HFFc6 (cell line): Measurements from ENCODE around the gene INTS6. TPM values are rescaled to one million over a fixed set of nuclear protein-coding genes. Genes with fewer than 3 reads are reported as not detected.

Experiments used
- DNase-seq: peaks from one replicate; pipeline ENCODE4 v3.0.0-alpha.2; 2018
- H3K27ac Mint-ChIP-seq: 2 replicates; pipeline ENCODE4 v1.8.0; 2020; ENCODE audit warnings: mild to moderate bottlenecking, mixed read lengths
- H3K27me3 Mint-ChIP-seq: 2 replicates; pipeline ENCODE4 v1.8.0; 2021; ENCODE audit warnings: mild to moderate bottlenecking, moderate library complexity, mixed read lengths; ENCODE audit not compliant: insufficient read depth
- H3K36me3 Mint-ChIP-seq: 2 replicates; pipeline ENCODE4 v1.8.0; 2021; ENCODE audit warnings: low read depth, mixed read lengths
- H3K4me1 Mint-ChIP-seq: 2 replicates; pipeline ENCODE4 v1.8.0; 2020; ENCODE audit warnings: low read depth, mixed read lengths
- H3K4me3 Mint-ChIP-seq: 2 replicates; pipeline ENCODE4 v1.8.0; 2020; ENCODE audit warnings: mild to moderate bottlenecking, moderate library complexity, mixed read lengths
- H3K9me3 Mint-ChIP-seq: 2 replicates; pipeline ENCODE4 v1.8.0; 2020; ENCODE audit warnings: mild to moderate bottlenecking, mixed read lengths
- CTCF ChIP-seq: fragments of 200-600 bp; sonication (generic); IDR thresholded peaks from 2 replicates; pipeline ENCODE4 v1.5.0; 2021; ENCODE audit warnings: antibody characterized with exemption, mild to moderate bottlenecking
- total RNA-seq, 6 experiments: library from RNA; stranded (reverse); fragmentation: NEBNext Ultra II Directional; extraction: Animal tissue kit (Norgen Biotek cat#: 25700); gene quantifications; 2 replicates in 1 of 6; 3 replicates in 5 of 6; pipeline ENCODE4 v1.2.3, GENCODE V29; 2021

Gene INTS6
- total RNA-seq, 6 experiments from 2014 or later = 32.4 to 38.6 (median 33.5) TPM

DNA sequence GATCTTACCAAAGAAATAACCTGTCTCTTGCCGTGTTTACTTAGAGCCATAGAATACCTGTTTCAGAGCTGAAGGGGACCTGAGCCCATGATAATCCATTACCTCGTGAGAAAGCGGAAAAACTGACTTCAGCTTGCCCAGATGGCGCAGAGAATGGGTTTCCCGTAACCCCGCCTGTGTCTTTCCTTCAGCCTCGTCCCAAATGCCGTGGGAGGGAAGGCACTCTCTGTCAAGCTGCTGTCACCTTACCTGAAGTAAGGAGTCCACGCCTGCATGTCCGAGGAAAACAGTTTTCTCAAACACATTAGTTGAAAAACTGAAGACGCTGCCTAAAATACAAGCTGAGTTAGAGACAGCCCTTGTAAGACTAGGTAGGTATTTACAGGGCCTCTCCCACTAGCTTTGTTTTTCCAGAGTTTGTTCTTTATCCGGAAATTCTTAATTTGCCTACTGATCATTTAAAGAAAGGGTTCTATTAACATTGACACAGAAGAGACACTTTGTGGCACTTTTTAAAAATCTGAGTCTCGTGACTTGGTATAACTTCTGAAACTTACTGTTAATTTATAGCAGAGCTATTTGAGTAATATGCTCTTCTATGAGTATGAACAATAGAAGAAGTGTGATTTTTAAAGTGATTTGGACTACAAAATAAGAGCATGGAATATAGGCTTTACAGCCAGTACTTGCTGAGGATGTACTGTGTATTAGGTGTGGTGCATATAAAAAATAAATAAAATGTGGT, 1.3 kb upstream of the INTS6 start:
- H3K27ac Mint-ChIP-seq = peak overlapping the region; percentile 97
- H3K9me3 Mint-ChIP-seq = peaks cover 3% of the 10 kb centered on the region; the same call in 1 of the 2 replicates
- H3K27me3 Mint-ChIP-seq = peaks cover 1% of the 10 kb centered on the region; the same call in 1 of the 2 replicates
- DNase-seq = no peak
- H3K4me3 Mint-ChIP-seq = peak overlapping the region; percentile 94
- H3K36me3 Mint-ChIP-seq = peaks cover 35% of the 10 kb centered on the region
- peaks cover 36% of the 10 kb centered on the region for H3K4me1 Mint-ChIP-seq
- TF ChIP-seq CTCF = no peak

- Mint-ChIP-seq H3K27ac (peak overlapping the region; percentile 97), H3K4me1 (peaks cover 42% of the 10 kb centered on the region), H3K36me3 (peaks cover 36% of the 10 kb centered on the region), H3K27me3 (peaks cover 1% of the 10 kb centered on the region; the same call in 1 of the 2 replicates), H3K4me3 (peak overlapping the region; percentile 94), H3K9me3 (peaks cover 3% of the 10 kb centered on the region; the same call in 1 of the 2 replicates)
- TF ChIP-seq CTCF = no peak
- DNase-seq = no peak
Observed at GRCh38 chr13:51453207-51453958, 547 bp upstream of the INTS6 start.

GRCh38 chr13:51451467-51452360, 1.1 kb downstream of the INTS6 start:
- peak; percentile 63 for DNase-seq
- peaks cover 42% of the 10 kb centered on the region for H3K4me1 Mint-ChIP-seq
- H3K9me3 Mint-ChIP-seq = peaks cover 3% of the 10 kb centered on the region; the same call in 1 of the 2 replicates
- H3K4me3 Mint-ChIP-seq = peak overlapping the region; percentile 94
- peaks cover 30% of the 10 kb centered on the region for H3K36me3 Mint-ChIP-seq
- peak overlapping the region; percentile 83 for H3K27ac Mint-ChIP-seq
- no peak for TF ChIP-seq CTCF
- H3K27me3 Mint-ChIP-seq = peaks cover 1% of the 10 kb centered on the region; the same call in 1 of the 2 replicates

DNA sequence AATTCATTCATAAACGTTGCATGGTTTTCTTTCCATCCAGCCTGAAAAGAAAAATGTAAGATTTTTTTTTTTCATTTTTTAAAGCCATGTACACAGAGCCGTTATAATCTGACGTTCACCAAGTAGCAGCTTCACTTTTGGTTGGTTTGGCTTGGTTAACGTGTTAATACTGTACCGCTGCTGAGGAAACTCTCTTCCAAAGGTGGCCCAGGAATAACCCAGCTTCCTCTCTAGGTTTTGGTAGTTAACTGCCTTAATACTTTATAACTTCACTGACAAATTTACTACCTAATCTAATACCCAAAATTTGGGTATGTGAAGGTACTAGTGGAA, 1.7 kb downstream of the INTS6 start:
- peak overlapping the region; percentile 94 for H3K4me3 Mint-ChIP-seq
- peaks cover 3% of the 10 kb centered on the region; the same call in 1 of the 2 replicates for H3K9me3 Mint-ChIP-seq
- H3K4me1 Mint-ChIP-seq = peaks cover 42% of the 10 kb centered on the region

More for the DNA sequence above, 1.7 kb downstream of the INTS6 start:
- Mint-ChIP-seq H3K27ac (peak overlapping the region; percentile 82), H3K27me3 (peaks cover 1% of the 10 kb centered on the region; the same call in 1 of the 2 replicates), H3K36me3 (peaks cover 29% of the 10 kb centered on the region)
- DNase-seq = no peak
- no peak for TF ChIP-seq CTCF
